DMS114 treated with DMSO at 0.1 percent for 48 hours (cell line): ENCODE results near the gene FAM53B.

ENCODE experiments used
- DNase-seq: peaks from one replicate; lab custom pipeline; 2025; ENCODE audit not compliant: unreplicated experiment; lab: John Stamatoyannopoulos, UW

The FAM53B gene

GRCh38 chr10:124728830-124729661, 15.1 kb downstream of the FAM53B start:
- DNase-seq: no peak

GRCh38 chr10:124728071-124728829, 15.9 kb downstream of the FAM53B start:
- no peak for DNase-seq

GRCh38 chr10:124727361-124727960, 16.7 kb downstream of the FAM53B start:
- DNase-seq: no peak

- DNase-seq: no peak
These were observed 18.4 kb downstream of the FAM53B start for GRCh38 chr10:124725791-124726190.

- DNase-seq: no peak
These were observed 19.0 kb downstream of the FAM53B start for GRCh38 chr10:124725171-124725631.

- DNase-seq: no peak
These were observed 19.7 kb downstream of the FAM53B start for GRCh38 chr10:124724279-124725027.

GRCh38 chr10:124723826-124724225, 20.4 kb downstream of the FAM53B start:
- DNase-seq: no peak

GRCh38 chr10:124722798-124723783, 21.1 kb downstream of the FAM53B start:
- no peak for DNase-seq

GRCh38 chr10:124721330-124722045, 22.7 kb downstream of the FAM53B start:
- DNase-seq: no peak

- DNase-seq: no peak
These were observed 24.8 kb downstream of the FAM53B start for GRCh38 chr10:124719213-124719851.

GRCh38 chr10:124717911-124718741, 26.1 kb downstream of the FAM53B start:
- DNase-seq: no peak

GRCh38 chr10:124717041-124717757, 27.0 kb downstream of the FAM53B start:
- no peak for DNase-seq

- no peak for DNase-seq
These were observed 27.8 kb downstream of the FAM53B start for GRCh38 chr10:124716369-124716768.

- DNase-seq: no peak
These were observed 28.7 kb downstream of the FAM53B start for GRCh38 chr10:124715439-124715838.

- DNase-seq: no peak
These were observed 30.4 kb downstream of the FAM53B start for GRCh38 chr10:124713679-124714255.

GRCh38 chr10:124712704-124713407, 31.3 kb downstream of the FAM53B start:
- DNase-seq: no peak
